Skin epidermis (tissue), 12 donors: ENCODE results near the gene ELP5.

Source experiments
- H3K27ac ChIP-seq, 21 experiments: fragments of 200-600 bp; sonication (generic) in 11 of 21; one replicate each; pipeline ENCODE4 v1.5.0; 2020; ENCODE audit warnings: mild to moderate bottlenecking in 3 of 21, inconsistent platforms in 2 of 21, moderate library complexity in 2 of 21
- H3K4me3 ChIP-seq, 7 experiments: fragments of 200-600 bp; sonication (generic) in 2 of 7; one replicate each; pipeline ENCODE4 v1.5.0; 2020; ENCODE audit warnings: inconsistent platforms in 2 of 7, mild to moderate bottlenecking in 2 of 7, moderate library complexity in 1 of 7

ELP5 gene

GRCh38 chr17:7263801-7264078 lies 11.7 kb downstream of the ELP5 start:
- Histone ChIP-seq H3K4me3 (no peak overlapping the region), H3K27ac (no peak overlapping the region)

GRCh38 chr17:7266784-7267183 lies 14.8 kb downstream of the ELP5 start:
- Histone ChIP-seq H3K4me3 (no peak overlapping the region), H3K27ac (no peak overlapping the region)

GRCh38 chr17:7279448-7279847 lies 27.4 kb downstream of the ELP5 start:
- Histone ChIP-seq H3K27ac (no peak overlapping the region), H3K4me3 (no peak overlapping the region)

- H3K4me3 ChIP-seq: peak overlapping the region; percentile 13 to 46 (median 26)
Observed at GRCh38 chr17:7280519-7281073, 28.6 kb downstream of the ELP5 start.

GRCh38 chr17:7281074-7281952 lies 29.3 kb downstream of the ELP5 start, which contains the start of gene SLC2A4:
TSS of gene SLC2A4 (plus strand) at chr17:7281718. CDS start at chr17:7281935, 217 bp downstream.
- Histone ChIP-seq H3K4me3 (peak within 1 kb of the TSS; percentile 14 to 46 (median 28)), H3K27ac (peak within 1 kb of the TSS in 14 of 21 experiments; percentile 4 to 74 (median 42))

More at GRCh38 chr17:7280519-7281073, 28.6 kb downstream of the ELP5 start:
- H3K27ac ChIP-seq: peak overlapping the region in 12 of 21 experiments; percentile 10 to 74 (median 52)

GRCh38 chr17:7281953-7282751 lies 30.1 kb downstream of the ELP5 start:
- H3K27ac ChIP-seq: peak overlapping the region in 6 of 21 experiments; percentile 4 to 53 (median 16)
- peak overlapping the region; percentile 14 to 46 (median 28) for H3K4me3 ChIP-seq

GRCh38 chr17:7282752-7283321 lies 30.8 kb downstream of the ELP5 start:
- peak overlapping the region in 1 of 21 experiments; percentile 50 for H3K27ac ChIP-seq
- H3K4me3 ChIP-seq: no peak overlapping the region

- no peak overlapping the region for H3K27ac ChIP-seq
- H3K4me3 ChIP-seq: no peak overlapping the region
Observed at GRCh38 chr17:7283471-7284216, 31.6 kb downstream of the ELP5 start.

- H3K4me3 ChIP-seq: no peak overlapping the region
- H3K27ac ChIP-seq: no peak overlapping the region
Observed at GRCh38 chr17:7284911-7285310, 32.9 kb downstream of the ELP5 start.

GRCh38 chr17:7285679-7286078 lies 33.7 kb downstream of the ELP5 start:
- Histone ChIP-seq H3K27ac (no peak overlapping the region), H3K4me3 (no peak overlapping the region)

GRCh38 chr17:7289256-7290032 lies 37.4 kb downstream of the ELP5 start:
- H3K27ac ChIP-seq: no peak overlapping the region
- no peak overlapping the region for H3K4me3 ChIP-seq

GRCh38 chr17:7290166-7290565 lies 38.2 kb downstream of the ELP5 start:
- H3K4me3 ChIP-seq: no peak overlapping the region
- no peak overlapping the region for H3K27ac ChIP-seq

- no peak overlapping the region for H3K27ac ChIP-seq
- no peak overlapping the region for H3K4me3 ChIP-seq
Observed at GRCh38 chr17:7290685-7291084, 38.7 kb downstream of the ELP5 start.

- Histone ChIP-seq H3K4me3 (no peak overlapping the region), H3K27ac (no peak overlapping the region)
Observed at GRCh38 chr17:7292194-7292593, 40.2 kb downstream of the ELP5 start.

- Histone ChIP-seq H3K4me3 (no peak overlapping the region), H3K27ac (no peak overlapping the region)
Observed at GRCh38 chr17:7292729-7293128, 40.7 kb downstream of the ELP5 start.

- Histone ChIP-seq H3K27ac (no peak overlapping the region), H3K4me3 (no peak overlapping the region)
Observed at GRCh38 chr17:7293159-7293558, 41.1 kb downstream of the ELP5 start.

GRCh38 chr17:7293816-7294613 lies 42.0 kb downstream of the ELP5 start:
- Histone ChIP-seq H3K4me3 (peak overlapping the region in 6 of 7 experiments; percentile 5 to 24 (median 13)), H3K27ac (peak overlapping the region in 2 of 21 experiments; percentile 4 to 44)
